GM23338 (cell line): ENCODE results near the gene LMAN2L. TPM values are rescaled to one million over a fixed set of nuclear protein-coding genes. Genes with fewer than 3 reads are reported as not detected.

Source experiments
- ATAC-seq: fragments of 200-7000 bp; cut with Tn5 transposase; 3 replicates; pipeline ENCODE4 v1.9.1; 2020
- DNase-seq: peaks from one replicate; pipeline ENCODE4 v3.0.0-alpha.2; 2015; ENCODE audit warnings: low spot score
- H2AFZ ChIP-seq: fragments of 200-600 bp; sonication (generic); 2 replicates; pipeline ENCODE4 v1.8.0; 2016; ENCODE audit warnings: antibody characterized with exemption, mild to moderate bottlenecking, moderate library complexity
- H3F3A ChIP-seq: fragments of 200-600 bp; sonication (generic); replicated peaks from 2 replicates; pipeline ENCODE4 v1.8.0; 2017; ENCODE audit warnings: antibody characterized with exemption, mixed run types, low read depth
- H3K27ac ChIP-seq: fragments of 200-600 bp; sonication (generic); 2 replicates; pipeline ENCODE4 v1.6.1; 2016; ENCODE audit warnings: low read depth
- H3K27me3 ChIP-seq: fragments of 200-600 bp; sonication (generic); 2 replicates; pipeline ENCODE4 v1.8.0; 2016; ENCODE audit warnings: mild to moderate bottlenecking, mixed run types, moderate library complexity; ENCODE audit not compliant: insufficient read depth
- H3K36me3 ChIP-seq: fragments of 200-600 bp; sonication (generic); 2 replicates; pipeline ENCODE4 v1.8.0; 2016; ENCODE audit warnings: mild to moderate bottlenecking; ENCODE audit not compliant: insufficient read depth
- H3K4me1 ChIP-seq: fragments of 200-600 bp; sonication (generic); 2 replicates; pipeline ENCODE4 v1.8.0; 2016; ENCODE audit warnings: mild to moderate bottlenecking, moderate library complexity; ENCODE audit not compliant: insufficient read depth
- H3K4me2 ChIP-seq: fragments of 200-600 bp; sonication (generic); 2 replicates; pipeline ENCODE4 v1.7.1; 2017; ENCODE audit warnings: mixed run types
- H3K4me3 ChIP-seq: fragments of 200-600 bp; sonication (generic); 2 replicates; pipeline ENCODE4 v1.6.1; 2016; ENCODE audit warnings: mixed run types
- H3K79me2 ChIP-seq: fragments of 200-600 bp; sonication (generic); replicated peaks from 2 replicates; pipeline ENCODE4 v1.8.0; 2017; ENCODE audit warnings: mild to moderate bottlenecking; ENCODE audit not compliant: insufficient read depth
- H3K9me2 ChIP-seq: fragments of 200-600 bp; sonication (generic); 2 replicates; pipeline ENCODE4 v1.8.0; 2017; ENCODE audit not compliant: insufficient read depth
- H4K20me1 ChIP-seq: fragments of 200-600 bp; sonication (generic); replicated peaks from 2 replicates; pipeline ENCODE4 v1.8.0; 2017; ENCODE audit warnings: mild to moderate bottlenecking; ENCODE audit not compliant: insufficient read depth
- H3K27ac Mint-ChIP-seq: 2 replicates; pipeline ENCODE4 v1.8.0; 2020; ENCODE audit warnings: inconsistent platforms, mild to moderate bottlenecking, moderate library complexity, mixed read lengths
- H3K27me3 Mint-ChIP-seq: 3 replicates; pipeline ENCODE4 v1.8.0; 2022; ENCODE audit warnings: low read depth, mild to moderate bottlenecking, moderate library complexity, mixed read lengths, inconsistent platforms; ENCODE audit not compliant: insufficient read depth, poor library complexity
- H3K36me3 Mint-ChIP-seq: 3 replicates; pipeline ENCODE4 v1.8.0; 2021; ENCODE audit warnings: low read depth, mild to moderate bottlenecking, inconsistent platforms, moderate library complexity, mixed read lengths
- H3K4me1 Mint-ChIP-seq: 3 replicates; pipeline ENCODE4 v1.8.0; 2020; ENCODE audit warnings: mild to moderate bottlenecking, inconsistent platforms, mixed read lengths
- H3K4me3 Mint-ChIP-seq: 3 replicates; pipeline ENCODE4 v1.8.0; 2021; ENCODE audit warnings: moderate library complexity, mild to moderate bottlenecking, inconsistent platforms, mixed read lengths
- H3K9me3 Mint-ChIP-seq: 3 replicates; pipeline ENCODE4 v1.8.0; 2020; ENCODE audit warnings: moderate library complexity, mild to moderate bottlenecking, inconsistent platforms, mixed read lengths
- CREB1 ChIP-seq: fragments of 250-450 bp; sonication (Bioruptor Pico); IDR thresholded peaks from 2 replicates; pipeline ENCODE4 v1.5.0; 2020; ENCODE audit warnings: low read depth, mild to moderate bottlenecking, moderate library complexity
- CTCF ChIP-seq, 2 experiments: fragments of 200-600 bp in 1 of 2; sonication (generic) in 1 of 2; conservative IDR thresholded peaks; 2 replicates each; pipeline versions ENCODE4 v1.5.1 to v1.6.1; 2016 to 2017; ENCODE audit warnings: antibody characterized with exemption in 2 of 2, low read depth in 2 of 2, mild to moderate bottlenecking in 2 of 2, moderate library complexity in 1 of 2
- ETS1 ChIP-seq: IDR thresholded peaks from 2 replicates; pipeline ENCODE4 v1.6.1; 2016; ENCODE audit warnings: antibody characterized with exemption
- EZH2 ChIP-seq: fragments of 200-600 bp; sonication (generic); IDR thresholded peaks from one replicate; pipeline ENCODE4 v1.8.0; 2017; ENCODE audit warnings: antibody characterized with exemption, mild to moderate bottlenecking, low read depth; ENCODE audit not compliant: unreplicated experiment
- EZH2phosphoT487 ChIP-seq: fragments of 200-600 bp; sonication (generic); IDR thresholded peaks from one replicate; pipeline ENCODE4 v1.8.1; 2018; ENCODE audit warnings: antibody characterized with exemption; ENCODE audit not compliant: unreplicated experiment
- JUNB ChIP-seq: IDR thresholded peaks from one replicate; pipeline ENCODE4 v1.6.1; 2016; ENCODE audit warnings: antibody characterized with exemption; ENCODE audit not compliant: unreplicated experiment
- NANOG ChIP-seq: IDR thresholded peaks from 2 replicates; pipeline ENCODE4 v1.6.1; 2016; ENCODE audit warnings: antibody characterized with exemption, borderline replicate concordance
- POLR2AphosphoS5 ChIP-seq: IDR thresholded peaks from 2 replicates; pipeline ENCODE4 v1.6.1; 2016; ENCODE audit warnings: antibody characterized with exemption, low read depth
- REST ChIP-seq: IDR thresholded peaks from one replicate; pipeline ENCODE4 v1.6.1; 2018; ENCODE audit warnings: antibody characterized with exemption; ENCODE audit not compliant: unreplicated experiment
- STAT1 ChIP-seq: IDR thresholded peaks from one replicate; pipeline ENCODE4 v1.6.1; 2016; ENCODE audit warnings: antibody characterized with exemption; ENCODE audit not compliant: unreplicated experiment
- ZNF114 ChIP-seq: fragments of 250-450 bp; sonication (Bioruptor Pico); IDR thresholded peaks from 2 replicates; pipeline ENCODE4 v1.5.0; 2020; ENCODE audit warnings: mild to moderate bottlenecking, moderate library complexity
- ZNF331 ChIP-seq: fragments of 250-450 bp; sonication (Bioruptor Pico); IDR thresholded peaks from 2 replicates; pipeline ENCODE4 v1.5.0; 2020; ENCODE audit warnings: low read depth, mild to moderate bottlenecking, moderate library complexity
- ZNF462 ChIP-seq: fragments of 250-450 bp; sonication (Bioruptor Pico); IDR thresholded peaks from 2 replicates; pipeline ENCODE4 v1.5.0; 2020; ENCODE audit warnings: mild to moderate bottlenecking, moderate library complexity
- polyA plus RNA-seq: library from polyadenylated mRNA; unstranded; fragments of >200 nt; fragmentation: Nextera tagmentation; extraction: Ambion mirVana; gene quantifications from 2 replicates; pipeline ENCODE4 v1.2.1, GENCODE V29; 2016
- total RNA-seq: library from RNA; depleted of rRNA; stranded (reverse); fragments of >200 nt; shearing (Covaris generic); gene quantifications from 2 replicates; pipeline ENCODE4 v1.2.3, GENCODE V29; 2014

LMAN2L gene
- total and polyA plus RNA-seq, 2 experiments from 2014 or later, result 11.8 to 15.8 TPM

- Histone ChIP-seq H3K27me3 (no peaks in the 10 kb centered on the region), H3K79me2 (no peaks in the 10 kb centered on the region), H2AFZ (0 out of 2 replicates have a peak overlapping the region, but pooled peaks have one; percentile 43), H3K4me3 (no peak overlapping the region), H3K27ac (no peak overlapping the region), H3K9me2 (no peaks in the 10 kb centered on the region), H3K4me1 (no peaks in the 10 kb centered on the region), H4K20me1 (no peaks in the 10 kb centered on the region), H3F3A (no peaks in the 10 kb centered on the region), H3K4me2 (no peak overlapping the region), H3K36me3 (no peaks in the 10 kb centered on the region)
- DNase-seq (no peak), ATAC-seq (no peak; the same call in 2 of the 3 replicates)
- Mint-ChIP-seq H3K4me1 (peaks cover 5% of the 10 kb centered on the region; the same call in 1 of the 3 replicates), H3K27ac (no peak overlapping the region), H3K4me3 (no peak overlapping the region), H3K36me3 (no peaks in the 10 kb centered on the region), H3K9me3 (no peaks in the 10 kb centered on the region), H3K27me3 (peaks cover 8% of the 10 kb centered on the region)
- TF ChIP-seq NANOG, result no peak
- no peak for TF ChIP-seq ZNF114 (CRISPR knock-in tag)
- TF ChIP-seq JUNB, result no peak
- TF ChIP-seq STAT1, result no peak
- TF ChIP-seq ETS1, result no peak
- no peak for TF ChIP-seq EZH2
- TF ChIP-seq ZNF462, result no peak
- TF ChIP-seq ZNF331 (CRISPR knock-in tag), result no peak
- TF ChIP-seq EZH2phosphoT487, result no peak
- no peak for TF ChIP-seq REST
- TF ChIP-seq CREB1 (CRISPR knock-in tag), result no peak
- no peak for TF ChIP-seq POLR2AphosphoS5
- TF ChIP-seq CTCF (conservative IDR thresholded peaks at IDR 0.05; ENCODE audit: low read depth in 2 of 2), result no peak
Observed at GRCh38 chr2:96687711-96688640, 51.9 kb downstream of the LMAN2L start.
